Ovary (tissue), 9 donors: ENCODE data around the gene CBLN3. TPM values are rescaled to one million over a fixed set of nuclear protein-coding genes. Genes with fewer than 3 reads are reported as not detected.
A peak's percentile ranks its signal among the peaks of the same experiment; 100 is the strongest.

Experiments
- DNase-seq, 5 donors: peaks; one replicate each; pipeline ENCODE4 v3.0.0-alpha.2; 2019 to 2020
- H3K27ac ChIP-seq, 2 donors: fragments of 200-600 bp; one replicate each; pipeline versions ENCODE4 v1.5.1 to v1.8.0; 2019 to 2022
- H3K27me3 ChIP-seq: fragments of 200-600 bp; one replicate; pipeline ENCODE4 v1.8.0; 2022
- H3K36me3 ChIP-seq: fragments of 200-600 bp; sonication (generic); one replicate; pipeline ENCODE4 v1.5.1; 2019
- H3K4me1 ChIP-seq: one replicate; pipeline ENCODE4 v1.8.1; 2013; ENCODE audit warnings: mild to moderate bottlenecking, moderate library complexity; ENCODE audit not compliant: insufficient read depth
- H3K4me3 ChIP-seq: fragments of 200-600 bp; sonication (generic); one replicate; pipeline ENCODE4 v1.5.1; 2017
- H3K9me3 ChIP-seq, 2 donors: fragments of 200-600 bp in 1 of 2; sonication (generic) in 1 of 2; one replicate each; pipeline versions ENCODE4 v1.5.1 to v1.8.1; 2013 to 2019; ENCODE audit warnings: mild to moderate bottlenecking in 1 of 2, moderate library complexity in 1 of 2
- CTCF ChIP-seq, 3 donors: fragments of 450-650 bp in 2 of 3; fragments of 200-600 bp in 1 of 3; IDR thresholded peaks; one replicate each; pipeline versions ENCODE4 v1.5.1 to v1.8.0; 2016 to 2022; ENCODE audit warnings: antibody characterized with exemption in 3 of 3, mild to moderate bottlenecking in 1 of 3
- EP300 ChIP-seq: sonication (generic); formaldehyde crosslinking; IDR thresholded peaks from one replicate; pipeline ENCODE4 v1.6.1; 2017; ENCODE audit warnings: antibody characterized with exemption
- POLR2A ChIP-seq: fragments of 450-650 bp; IDR thresholded peaks from one replicate; pipeline ENCODE4 v1.6.1; 2017; ENCODE audit warnings: antibody characterized with exemption, mild to moderate bottlenecking, moderate library complexity
- WGBS, 3 donors: extraction: QIAGEN DNeasy Blood & Tissue Kit in 1 of 3; methylation state at CpG; one replicate each; pipeline versions ENCODE4 v1.1.5 to v1.1.7; 2013 to 2017; 5-methylcytosine and 5-hydroxymethylcytosine counted together
- intact Hi-C, 4 donors: fragments of 100-400 bp; cut with DNase I; formaldehyde crosslinking; loops; one replicate each; pipeline versions ENCODE4 v1.11.0 to v1.15.1; 2022 to 2023
- polyA plus RNA-seq, 2 donors: library from polyadenylated mRNA; stranded (reverse); fragments of 200-250 nt in 1 of 2; fragments of 350-450 nt in 1 of 2; fragmentation: Illumina TruSeq in 1 of 2; extraction: RNeasy Lipid Tissue Mini Kit (QIAGEN cat#74804) in 1 of 2; gene quantifications; one replicate each; pipeline ENCODE4 v1.2.3, GENCODE V29; 2013 to 2014
- total RNA-seq, 7 donors: library from RNA; depleted of rRNA in 2 of 7; stranded (reverse); fragments of >200 nt in 2 of 7; fragmentation: NEBNext Ultra II Directional in 3 of 7; extraction: Animal tissue kit (Norgen Biotek cat#: 25700) in 3 of 7; gene quantifications; one replicate each; pipeline versions ENCODE4 v1.1.0 to v1.2.4, GENCODE V29; 2016 to 2023
- donor health status: DM: no; HTN: no; CAD: no; lungs with moderate emphysema.
- donor health status: DM: no; HTN: no; CAD: no.
- donor health status: Bipolar disorder and iron deficiency.
- donor health status: DM: yes; HTN: yes; CAD: no.
- donor health status: DM: no; HTN: no; CAD: no.
- donor health status: DM: yes; HTN: yes; CAD: no.

The CBLN3 gene
- total and polyA plus RNA-seq, 9 donors = 2.0 to 10.5 (median 5.8) TPM

DNA sequence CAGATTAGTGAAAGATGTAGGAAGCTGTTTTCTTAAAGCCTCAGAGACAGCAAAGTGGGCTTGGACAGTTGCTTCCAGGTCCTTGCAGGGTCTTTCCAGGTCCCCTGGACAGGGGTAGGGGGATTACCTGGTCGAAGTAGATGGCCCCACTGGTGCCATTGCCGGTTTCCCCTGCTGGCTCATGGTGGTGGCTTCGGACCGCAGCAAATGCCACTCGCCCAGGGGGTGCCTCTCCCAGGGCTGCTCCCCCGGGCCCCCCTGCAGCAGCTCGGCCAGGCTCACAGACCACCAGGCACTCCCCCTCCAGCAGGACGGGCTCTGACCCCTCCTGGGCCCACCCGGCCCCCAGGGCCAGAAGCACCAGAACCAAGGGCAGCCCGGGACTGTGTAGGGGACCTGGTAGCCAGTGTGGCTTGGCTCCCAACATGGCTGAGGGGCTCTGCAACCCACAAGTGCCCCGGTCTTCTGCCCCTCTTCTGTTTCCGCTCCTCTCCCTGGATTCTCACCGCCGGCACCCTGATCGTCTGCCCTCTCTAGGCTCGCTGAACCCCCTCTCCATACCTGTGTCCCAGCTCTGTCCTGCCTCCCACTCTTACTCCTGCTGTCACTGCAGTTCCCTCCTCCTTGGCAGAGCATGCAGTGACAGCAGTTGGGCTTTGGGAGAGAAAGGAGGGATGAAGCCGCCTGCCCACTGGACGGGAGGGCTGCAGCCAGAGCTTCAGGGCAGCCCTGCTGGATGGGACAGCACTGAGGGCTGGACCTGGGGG lies 657 bp downstream of the CBLN3 start:
- 86 to 93% (median 89%) methylated on average over 11 to 18 of the region's 18 CpGs for WGBS, 3 donors
- H3K27me3 ChIP-seq = no peaks in the 10 kb centered on the region
- peak; percentile 28 to 55 (median 48) for DNase-seq
- peaks cover 15% of the 10 kb centered on the region for H3K4me1 ChIP-seq
- intact Hi-C loops = loop anchor here in 1 of 4 donors (1.0 kb wide), 1 partner anchor 61 kb away; the partner anchor contains the start of gene NFATC4
- no peaks in the 10 kb centered on the region for H3K9me3 ChIP-seq
- H3K4me3 ChIP-seq = peak overlapping the region; percentile 71
- peak overlapping the region; percentile 92 to 99 for H3K27ac ChIP-seq
- TF ChIP-seq CTCF (IDR thresholded peaks at IDR 0.05) = no peak
- no peak for TF ChIP-seq POLR2A
- TF ChIP-seq EP300 = no peak
- no peaks in the 10 kb centered on the region for H3K36me3 ChIP-seq

GRCh38 chr14:24427537-24428508 lies 1.6 kb downstream of the CBLN3 start:
- H3K27ac ChIP-seq = peak overlapping the region in 1 of 2 donors; percentile 99
- peaks cover 15% of the 10 kb centered on the region for H3K4me1 ChIP-seq
- no peaks in the 10 kb centered on the region for H3K27me3 ChIP-seq
- H3K36me3 ChIP-seq = no peaks in the 10 kb centered on the region
- H3K9me3 ChIP-seq = no peaks in the 10 kb centered on the region
- TF ChIP-seq CTCF (IDR thresholded peaks at IDR 0.05) = no peak
- TF ChIP-seq POLR2A = no peak
- TF ChIP-seq EP300 = no peak
- 85 to 88% (median 85%) methylated on average over 18 of the region's 18 CpGs for WGBS, 3 donors
- no peak overlapping the region for H3K4me3 ChIP-seq
- intact Hi-C loops = no loop called here
- DNase-seq = peak; percentile 13 to 43 (median 38)

DNA sequence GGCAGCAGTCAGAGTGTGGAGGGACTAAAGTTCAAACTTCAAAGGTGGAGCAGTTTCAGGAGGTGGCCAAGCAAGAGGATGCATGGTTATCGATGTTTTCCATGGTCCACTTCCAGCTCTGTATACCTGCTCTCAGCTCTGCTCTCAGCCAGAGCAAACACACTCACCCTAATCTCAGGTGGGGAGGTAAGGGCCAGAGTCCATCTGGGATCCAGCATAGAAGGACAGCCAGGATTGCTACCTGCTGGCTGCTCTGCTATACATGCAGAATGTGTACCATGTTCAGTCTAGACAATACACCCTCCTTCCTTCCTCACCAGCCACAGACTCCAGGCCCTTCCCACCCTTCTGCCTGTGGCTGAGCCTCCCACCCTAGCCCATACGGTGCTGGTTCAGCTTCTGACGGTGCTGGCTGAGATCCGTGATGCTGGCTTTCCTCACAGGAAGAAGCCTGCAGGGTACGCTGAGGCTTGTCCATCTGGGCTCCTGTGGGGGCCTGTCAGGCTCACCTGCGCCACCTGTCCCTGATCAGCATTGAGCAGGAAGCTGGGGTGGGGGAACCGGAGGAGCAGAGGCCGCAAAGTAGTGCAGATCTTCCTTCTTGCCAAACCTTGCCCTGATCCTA lies 2.4 kb downstream of the CBLN3 start:
- H3K27ac ChIP-seq = no peak overlapping the region
- WGBS, 3 donors = 81 to 84% (median 82%) methylated on average over 7 to 8 of the region's 8 CpGs
- DNase-seq = peak in 4 of 5 donors; percentile 20 to 40 (median 30)

More for the DNA sequence above, 2.4 kb downstream of the CBLN3 start:
- H3K27me3 ChIP-seq = no peaks in the 10 kb centered on the region
- no peaks in the 10 kb centered on the region for H3K36me3 ChIP-seq
- H3K9me3 ChIP-seq = no peaks in the 10 kb centered on the region
- peaks cover 15% of the 10 kb centered on the region for H3K4me1 ChIP-seq
- TF ChIP-seq POLR2A (no peak), CTCF (IDR thresholded peaks at IDR 0.05) (no peak), EP300 (no peak)
- H3K4me3 ChIP-seq = no peak overlapping the region
- intact Hi-C loops = no loop called here
